PFSK-1 (cell line): ENCODE results near the gene TMEM37.

ENCODE experiments used
- POLR2AphosphoS5 ChIP-seq: IDR thresholded peaks from 2 replicates; pipeline ENCODE4 v1.6.1; 2012; ENCODE audit warnings: low read depth, mild to moderate bottlenecking, control low read depth, low read length, moderate library complexity
- SIN3A ChIP-seq: IDR thresholded peaks from 2 replicates; pipeline ENCODE4 v1.6.1; 2012; ENCODE audit warnings: mild to moderate bottlenecking, low read length, moderate library complexity, borderline replicate concordance; ENCODE audit not compliant: insufficient read depth

DNA sequence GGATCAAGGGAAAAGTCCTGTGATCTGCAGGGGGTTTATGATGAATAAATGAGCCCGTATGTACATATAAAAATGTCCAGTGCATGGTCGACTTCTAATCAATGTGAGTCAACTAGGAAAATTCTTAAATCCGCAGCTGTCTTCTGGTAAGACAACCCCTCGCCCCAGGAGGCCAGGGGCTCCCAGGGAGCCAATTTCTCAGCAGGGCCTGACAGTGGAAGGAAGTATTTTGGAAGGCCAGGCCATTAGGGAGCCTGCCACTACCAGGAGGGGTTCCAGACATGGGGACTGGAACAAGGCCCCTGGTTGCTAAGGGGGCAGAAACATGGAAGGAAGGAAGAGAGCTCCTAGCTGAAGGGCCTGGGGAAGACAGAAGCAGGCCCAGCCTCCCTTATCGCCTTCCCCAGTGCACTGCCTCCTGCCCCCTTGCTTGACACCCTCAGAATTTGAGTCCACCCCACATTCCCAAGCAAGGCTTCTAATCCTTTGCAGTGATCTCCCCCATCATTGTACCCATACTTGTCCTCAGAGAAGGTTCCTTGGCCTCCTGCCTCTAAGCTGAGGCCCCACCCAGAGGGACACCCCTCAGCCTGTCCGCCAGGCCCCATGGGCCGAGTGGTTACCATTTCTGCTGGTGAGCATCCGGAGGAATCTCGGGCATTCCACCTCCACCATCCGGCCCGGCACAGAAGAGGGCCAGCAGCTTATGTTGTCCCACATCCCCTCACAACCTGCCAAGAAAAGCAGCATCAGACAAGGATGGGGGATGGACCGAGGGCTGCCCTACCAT lies 46.7 kb downstream of the TMEM37 start:
- no peak for TF ChIP-seq SIN3A
- TF ChIP-seq POLR2AphosphoS5, result no peak
